LHCN-M2 (cell line): Measurements from ENCODE around the gene FOXF1. TPM values are rescaled to one million over a fixed set of nuclear protein-coding genes. Genes with fewer than 3 reads are reported as not detected.

Experiments
- DNase-seq: peaks from one replicate; pipeline ENCODE4 v3.0.0-alpha.2; 2012; ENCODE audit warnings: low read depth
- total RNA-seq: library from RNA; depleted of rRNA; stranded (reverse); fragments of >200 nt; gene quantifications from 2 replicates; pipeline ENCODE4 v1.2.3, GENCODE V29; 2014

The FOXF1 gene
- total RNA-seq, 1 experiment from 2014 or later, result not detected

GRCh38 chr16:86531641-86532525 is 21.6 kb downstream of the FOXF1 start:
- DNase-seq, result no peak

GRCh38 chr16:86532526-86532815 is 22.1 kb downstream of the FOXF1 start:
- no peak for DNase-seq

- DNase-seq, result no peak
Measured at GRCh38 chr16:86533076-86533475, 22.7 kb downstream of the FOXF1 start.

GRCh38 chr16:86533767-86534351 is 23.5 kb downstream of the FOXF1 start:
- DNase-seq, result no peak

GRCh38 chr16:86534779-86535615 is 24.7 kb downstream of the FOXF1 start:
- no peak for DNase-seq

GRCh38 chr16:86536621-86537020 is 26.3 kb downstream of the FOXF1 start:
- no peak for DNase-seq

GRCh38 chr16:86537486-86537885 is 27.2 kb downstream of the FOXF1 start:
- no peak for DNase-seq

- DNase-seq, result no peak
Measured at GRCh38 chr16:86538196-86538780, 28.0 kb downstream of the FOXF1 start.

GRCh38 chr16:86540894-86541293 is 30.6 kb downstream of the FOXF1 start:
- no peak for DNase-seq

GRCh38 chr16:86541560-86541959 is 31.2 kb downstream of the FOXF1 start:
- DNase-seq, result no peak

- no peak for DNase-seq
Measured at GRCh38 chr16:86542756-86543750, 32.7 kb downstream of the FOXF1 start.

GRCh38 chr16:86545481-86545880 is 35.2 kb downstream of the FOXF1 start:
- DNase-seq, result no peak

GRCh38 chr16:86545954-86546637 is 35.8 kb downstream of the FOXF1 start:
- DNase-seq, result no peak

GRCh38 chr16:86546638-86547013 is 36.3 kb downstream of the FOXF1 start:
- no peak for DNase-seq

- DNase-seq, result no peak
Measured at GRCh38 chr16:86547286-86547685, 37.0 kb downstream of the FOXF1 start.

- DNase-seq, result peak; percentile 46
Measured at GRCh38 chr16:86549076-86549892, 39.0 kb downstream of the FOXF1 start.

GRCh38 chr16:86549893-86550190 is 39.5 kb downstream of the FOXF1 start:
- DNase-seq, result no peak

- no peak for DNase-seq
Measured at GRCh38 chr16:86550281-86550680, 40.0 kb downstream of the FOXF1 start.

GRCh38 chr16:86553356-86553755 is 43.0 kb downstream of the FOXF1 start:
- DNase-seq, result no peak

- no peak for DNase-seq
Measured at GRCh38 chr16:86554599-86554916, 44.2 kb downstream of the FOXF1 start.
